Measurements from ENCODE around the gene SWT1. TPM values are rescaled to one million over a fixed set of nuclear protein-coding genes. Genes with fewer than 3 reads are reported as not detected.
A peak's percentile ranks its signal among the peaks of the same experiment; 100 is the strongest.

SWT1 gene
- polyA plus RNA-seq, 1 of the 3 experiments (the other 2 are of a cell fraction): 1.1 TPM

DNA sequence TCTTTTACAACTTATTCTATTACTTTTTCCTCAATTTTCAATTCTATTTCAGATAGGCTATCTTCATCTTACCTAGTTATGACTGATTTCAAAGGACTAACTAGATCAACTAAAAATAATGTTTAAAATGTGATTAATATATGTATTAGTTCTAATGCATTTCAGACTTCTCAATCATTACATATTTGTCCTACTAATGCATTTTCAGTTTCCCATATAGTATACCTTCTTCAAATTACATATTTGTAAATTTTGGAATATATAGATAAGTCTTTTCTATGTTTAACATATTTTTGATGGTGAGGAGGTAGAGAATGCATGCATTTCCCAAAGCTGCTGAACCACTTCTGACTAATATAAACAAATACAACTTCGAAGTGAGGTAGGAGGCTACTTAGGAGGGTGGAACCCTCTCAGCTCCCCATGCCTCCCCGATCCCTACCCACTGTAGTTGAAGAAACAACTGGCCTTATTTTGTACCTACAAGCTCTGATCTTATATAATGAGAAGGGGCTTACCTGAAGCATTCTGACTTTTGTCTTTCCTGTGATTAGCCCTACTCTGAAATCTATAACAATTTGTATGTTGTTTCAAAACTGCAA is 2.0 kb upstream of the SWT1 start:
- POLR2A ChIA-PET: no interaction called here
- TF ChIP-seq RFX5 (IDR thresholded peaks at IDR 0.05; ENCODE audit: low read length) (no peak), CHD2 (IDR thresholded peaks at IDR 0.05; ENCODE audit: low read length, partially characterized antibody) (no peak), EP300 (IDR thresholded peaks at IDR 0.05; ENCODE audit: borderline replicate concordance in 1 of 2, low read depth in 1 of 2, low read length in 1 of 2) (no peak), RAD21 (IDR thresholded peaks at IDR 0.05; ENCODE audit: low read length) (no peak), FOSL2 (IDR thresholded peaks at IDR 0.05; ENCODE audit: borderline replicate concordance, low read depth) (no peak), MXI1 (IDR thresholded peaks at IDR 0.05; ENCODE audit: low read depth, low read length) (no peak), TCF12 (IDR thresholded peaks at IDR 0.05) (no peak), RCOR1 (IDR thresholded peaks at IDR 0.05; ENCODE audit: low read length) (no peak)
- TF ChIP-seq, protein P1, sequence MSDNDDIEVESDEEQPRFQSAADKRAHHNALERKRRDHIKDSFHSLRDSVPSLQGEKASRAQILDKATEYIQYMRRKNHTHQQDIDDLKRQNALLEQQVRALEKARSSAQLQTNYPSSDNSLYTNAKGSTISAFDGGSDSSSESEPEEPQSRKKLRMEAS (IDR thresholded peaks at IDR 0.05; ENCODE audit: low read depth): no peak
- TF ChIP-seq, protein P2, sequence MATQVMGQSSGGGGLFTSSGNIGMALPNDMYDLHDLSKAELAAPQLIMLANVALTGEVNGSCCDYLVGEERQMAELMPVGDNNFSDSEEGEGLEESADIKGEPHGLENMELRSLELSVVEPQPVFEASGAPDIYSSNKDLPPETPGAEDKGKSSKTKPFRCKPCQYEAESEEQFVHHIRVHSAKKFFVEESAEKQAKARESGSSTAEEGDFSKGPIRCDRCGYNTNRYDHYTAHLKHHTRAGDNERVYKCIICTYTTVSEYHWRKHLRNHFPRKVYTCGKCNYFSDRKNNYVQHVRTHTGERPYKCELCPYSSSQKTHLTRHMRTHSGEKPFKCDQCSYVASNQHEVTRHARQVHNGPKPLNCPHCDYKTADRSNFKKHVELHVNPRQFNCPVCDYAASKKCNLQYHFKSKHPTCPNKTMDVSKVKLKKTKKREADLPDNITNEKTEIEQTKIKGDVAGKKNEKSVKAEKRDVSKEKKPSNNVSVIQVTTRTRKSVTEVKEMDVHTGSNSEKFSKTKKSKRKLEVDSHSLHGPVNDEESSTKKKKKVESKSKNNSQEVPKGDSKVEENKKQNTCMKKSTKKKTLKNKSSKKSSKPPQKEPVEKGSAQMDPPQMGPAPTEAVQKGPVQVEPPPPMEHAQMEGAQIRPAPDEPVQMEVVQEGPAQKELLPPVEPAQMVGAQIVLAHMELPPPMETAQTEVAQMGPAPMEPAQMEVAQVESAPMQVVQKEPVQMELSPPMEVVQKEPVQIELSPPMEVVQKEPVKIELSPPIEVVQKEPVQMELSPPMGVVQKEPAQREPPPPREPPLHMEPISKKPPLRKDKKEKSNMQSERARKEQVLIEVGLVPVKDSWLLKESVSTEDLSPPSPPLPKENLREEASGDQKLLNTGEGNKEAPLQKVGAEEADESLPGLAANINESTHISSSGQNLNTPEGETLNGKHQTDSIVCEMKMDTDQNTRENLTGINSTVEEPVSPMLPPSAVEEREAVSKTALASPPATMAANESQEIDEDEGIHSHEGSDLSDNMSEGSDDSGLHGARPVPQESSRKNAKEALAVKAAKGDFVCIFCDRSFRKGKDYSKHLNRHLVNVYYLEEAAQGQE (IDR thresholded peaks at IDR 0.05; ENCODE audit: low read depth, low read length): no peak
- Histone ChIP-seq H3K27me3 (ENCODE audit: insufficient read depth) (no peaks in the 10 kb centered on the region), H3K9ac (peak overlapping the region; percentile 89), H2AFZ (ENCODE audit: low read depth) (peak overlapping the region; percentile 89; the same call in 1 of the 2 replicates), H3K79me2 (ENCODE audit: insufficient read depth) (peaks cover 43% of the 10 kb centered on the region), H3K4me2 (peak overlapping the region; percentile 87), H3K27ac (ENCODE audit: low read depth in 2 of 2, low read length in 1 of 2) (peak overlapping the region in 1 of 2 experiments; percentile 93; a peak in 1 of 4 replicates), H3K4me3 (ENCODE audit: low read depth in 2 of 2, low read length in 1 of 2) (peak overlapping the region; percentile 92 to 94), H3F3A (replicated peaks; ENCODE audit: insufficient read depth) (peaks cover 5% of the 10 kb centered on the region), H3K9me3 (no peaks in the 10 kb centered on the region), H3K36me3 (replicated peaks in 1 of 2; ENCODE audit: control insufficient read depth in 1 of 2, insufficient read depth in 2 of 2, low read length in 1 of 2) (peaks cover 17 to 19% of the 10 kb centered on the region in 2 experiments), H3K4me1 (ENCODE audit: control insufficient read depth in 1 of 2, insufficient read depth in 2 of 2, low read depth in 1 of 2, low read length in 1 of 2) (peaks cover 8 to 23% of the 10 kb centered on the region in 2 experiments; a peak in 3 of 4 replicates), H3K9me2 (no peaks in the 10 kb centered on the region), H4K20me1 (ENCODE audit: insufficient read depth) (no peaks in the 10 kb centered on the region)
- 42% methylated on average over 2 of the region's 2 CpGs for WGBS (ENCODE audit: low lambda C conversion rate)
- CTCF ChIA-PET: interaction anchor here (8.7 kb wide), 1 partner anchor 14 kb away, joined by 75 read pairs; no protein-coding TSS in a partner anchor
- no peak for DNase-seq

DNA sequence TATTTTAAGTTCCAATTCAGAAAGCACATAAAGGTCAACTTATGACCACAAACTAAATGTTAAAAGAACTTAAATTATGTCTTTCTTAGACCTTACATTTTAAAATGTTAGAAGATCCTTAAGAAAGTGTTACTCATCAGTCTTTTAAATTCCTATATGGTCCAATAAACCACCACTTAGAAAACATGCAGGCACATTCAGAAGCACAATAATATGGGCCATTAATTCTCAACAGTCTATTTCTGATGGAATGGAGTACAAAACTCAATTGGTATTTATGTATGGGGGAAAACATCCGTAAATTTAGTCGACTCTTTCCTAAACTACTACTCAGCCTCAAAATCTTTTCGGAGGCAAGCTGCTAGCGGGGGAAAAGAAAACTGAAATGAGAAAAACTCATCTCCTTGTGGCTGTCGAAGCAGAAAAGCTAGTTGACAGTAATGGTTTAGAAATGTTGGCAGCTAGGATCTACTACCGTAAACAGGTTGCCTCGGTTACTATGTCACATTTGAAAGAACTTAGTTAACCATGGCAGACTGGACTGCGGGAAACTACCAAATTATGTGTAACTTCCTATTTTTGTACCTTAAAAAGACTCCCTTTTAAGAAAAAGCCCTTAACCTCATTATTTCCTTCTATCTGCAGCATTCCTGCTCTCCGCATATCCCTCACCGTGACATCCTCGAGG is 1.2 kb upstream of the SWT1 start:
- WGBS (ENCODE audit: low lambda C conversion rate): 12% methylated on average over 11 of the region's 11 CpGs
- DNase-seq: no peak
- peak overlapping the region; percentile 87 for H3K4me2 ChIP-seq
- TF ChIP-seq, protein P3, sequence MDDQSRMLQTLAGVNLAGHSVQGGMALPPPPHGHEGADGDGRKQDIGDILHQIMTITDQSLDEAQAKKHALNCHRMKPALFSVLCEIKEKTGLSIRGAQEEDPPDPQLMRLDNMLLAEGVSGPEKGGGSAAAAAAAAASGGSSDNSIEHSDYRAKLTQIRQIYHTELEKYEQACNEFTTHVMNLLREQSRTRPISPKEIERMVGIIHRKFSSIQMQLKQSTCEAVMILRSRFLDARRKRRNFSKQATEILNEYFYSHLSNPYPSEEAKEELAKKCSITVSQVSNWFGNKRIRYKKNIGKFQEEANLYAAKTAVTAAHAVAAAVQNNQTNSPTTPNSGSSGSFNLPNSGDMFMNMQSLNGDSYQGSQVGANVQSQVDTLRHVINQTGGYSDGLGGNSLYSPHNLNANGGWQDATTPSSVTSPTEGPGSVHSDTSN (IDR thresholded peaks at IDR 0.05): no peak
- TF ChIP-seq RXRA (IDR thresholded peaks at IDR 0.05; ENCODE audit: borderline replicate concordance, low read depth) (no peak), TEAD4 (IDR thresholded peaks at IDR 0.05; ENCODE audit: borderline replicate concordance, insufficient read depth) (no peak), NRF1 (IDR thresholded peaks at IDR 0.05; ENCODE audit: low read depth, low read length) (peak; percentile 15; the same call in 1 of the 2 replicates), ELF1 (IDR thresholded peaks at IDR 0.05) (no peak), MXI1 (IDR thresholded peaks at IDR 0.05; ENCODE audit: low read depth, low read length) (peak; percentile 35; the same call in 1 of the 2 replicates), CHD2 (IDR thresholded peaks at IDR 0.05; ENCODE audit: low read length, partially characterized antibody) (no peak), GABPA (IDR thresholded peaks at IDR 0.05; ENCODE audit: low read depth) (no peak), TCF12 (IDR thresholded peaks at IDR 0.05) (no peak), EP300 (IDR thresholded peaks at IDR 0.05; ENCODE audit: borderline replicate concordance in 1 of 2, low read depth in 1 of 2, low read length in 1 of 2) (no peak)
- TF ChIP-seq, protein P4, sequence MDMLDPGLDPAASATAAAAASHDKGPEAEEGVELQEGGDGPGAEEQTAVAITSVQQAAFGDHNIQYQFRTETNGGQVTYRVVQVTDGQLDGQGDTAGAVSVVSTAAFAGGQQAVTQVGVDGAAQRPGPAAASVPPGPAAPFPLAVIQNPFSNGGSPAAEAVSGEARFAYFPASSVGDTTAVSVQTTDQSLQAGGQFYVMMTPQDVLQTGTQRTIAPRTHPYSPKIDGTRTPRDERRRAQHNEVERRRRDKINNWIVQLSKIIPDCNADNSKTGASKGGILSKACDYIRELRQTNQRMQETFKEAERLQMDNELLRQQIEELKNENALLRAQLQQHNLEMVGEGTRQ (IDR thresholded peaks at IDR 0.05; ENCODE audit: borderline replicate concordance, low read depth, low read length): no peak
- TF ChIP-seq, protein P1 (IDR thresholded peaks at IDR 0.05; ENCODE audit: low read depth): no peak

More for the DNA sequence above, 1.2 kb upstream of the SWT1 start:
- ChIA-PET POLR2A (interaction anchor here (2.4 kb wide), 1 partner anchor 110 kb away, joined by 15 read pairs; the partner anchor contains the start of gene RNF2), CTCF (interaction anchor here (1.2 to 8.7 kb wide), 2 partner anchors 10 to 14 kb away, joined by 3 to 75 read pairs; no protein-coding TSS in a partner anchor)
- peak overlapping the region; percentile 93 to 100 for H3K27ac ChIP-seq (ENCODE audit: low read depth in 2 of 2, low read length in 1 of 2)
- H4K20me1 ChIP-seq (ENCODE audit: insufficient read depth): no peaks in the 10 kb centered on the region
- no peaks in the 10 kb centered on the region for H3K27me3 ChIP-seq (ENCODE audit: insufficient read depth)
- H3K79me2 ChIP-seq (ENCODE audit: insufficient read depth): peaks cover 43% of the 10 kb centered on the region
- peaks cover 5% of the 10 kb centered on the region for H3F3A ChIP-seq (replicated peaks; ENCODE audit: insufficient read depth)
- H2AFZ ChIP-seq (ENCODE audit: low read depth): peak overlapping the region; percentile 89
- H3K4me3 ChIP-seq (ENCODE audit: low read depth in 2 of 2, low read length in 1 of 2): peak overlapping the region; percentile 92 to 94
- H3K9me3 ChIP-seq: no peaks in the 10 kb centered on the region
- peak overlapping the region; percentile 89 for H3K9ac ChIP-seq
- H3K4me1 ChIP-seq (ENCODE audit: control insufficient read depth in 1 of 2, insufficient read depth in 2 of 2, low read depth in 1 of 2, low read length in 1 of 2): peaks cover 8 to 23% of the 10 kb centered on the region in 2 experiments; a peak in 3 of 4 replicates
- H3K9me2 ChIP-seq: no peaks in the 10 kb centered on the region
- peaks cover 10 to 11% of the 10 kb centered on the region in 2 experiments for H3K36me3 ChIP-seq (replicated peaks in 1 of 2; ENCODE audit: control insufficient read depth in 1 of 2, insufficient read depth in 2 of 2, low read length in 1 of 2)
